GM21423 (cell line): ENCODE results near the gene ZCCHC7.
"Not testable (repeated sequence)": the region's sequence is repeated elsewhere in the genome, so short reads cannot be mapped to it uniquely, and the experiment has no call there.

ENCODE experiments used
- ATAC-seq: cut with Tn5 transposase; IDR thresholded peaks from one replicate; pipeline ENCODE4 v1.9.1; 2021; ENCODE audit warnings: mild to moderate bottlenecking, moderate library complexity; ENCODE audit not compliant: unreplicated experiment

ZCCHC7 gene

DNA sequence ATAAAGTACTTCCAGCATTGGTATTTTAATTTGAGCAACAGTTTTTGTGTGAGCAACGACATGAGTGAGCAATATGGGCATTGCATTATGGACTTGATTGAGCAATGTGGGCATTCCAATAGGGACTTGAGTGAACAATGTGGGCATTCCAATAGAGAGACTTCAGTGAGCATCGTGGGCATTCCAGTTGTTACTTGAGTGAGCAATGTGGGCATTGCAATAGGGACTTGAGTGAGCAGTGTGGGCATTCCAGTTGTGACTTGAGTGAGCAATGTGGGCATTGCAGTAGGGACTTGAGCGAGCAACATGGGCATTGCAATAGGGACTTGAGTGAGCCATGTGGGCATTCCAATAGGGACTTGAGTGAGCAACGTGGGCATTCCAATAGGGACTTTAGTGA, 52.2 kb downstream of the ZCCHC7 start:
- no peak for ATAC-seq

DNA sequence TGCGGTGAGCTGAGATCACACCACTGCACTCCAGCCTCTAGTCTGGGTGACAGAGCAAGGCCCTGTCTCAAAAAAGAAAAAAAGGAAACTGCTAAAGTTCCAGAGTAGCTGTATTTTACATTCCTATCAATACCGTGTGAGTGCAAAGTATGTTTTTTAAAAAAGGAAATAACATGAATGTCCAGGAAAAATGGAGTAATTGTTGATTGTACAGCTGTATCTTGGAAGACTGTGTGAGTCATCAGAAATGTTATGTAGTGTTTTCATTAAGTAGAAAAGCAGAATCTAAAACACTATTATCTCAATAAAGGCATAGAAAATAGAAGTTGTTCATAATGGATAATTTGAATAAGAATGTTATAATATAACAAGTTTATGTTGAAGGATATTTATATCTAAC, 53.9 kb downstream of the ZCCHC7 start:
- no peak for ATAC-seq

GRCh38 chr9:37178742-37179141, 58.4 kb downstream of the ZCCHC7 start:
- ATAC-seq = no peak

DNA sequence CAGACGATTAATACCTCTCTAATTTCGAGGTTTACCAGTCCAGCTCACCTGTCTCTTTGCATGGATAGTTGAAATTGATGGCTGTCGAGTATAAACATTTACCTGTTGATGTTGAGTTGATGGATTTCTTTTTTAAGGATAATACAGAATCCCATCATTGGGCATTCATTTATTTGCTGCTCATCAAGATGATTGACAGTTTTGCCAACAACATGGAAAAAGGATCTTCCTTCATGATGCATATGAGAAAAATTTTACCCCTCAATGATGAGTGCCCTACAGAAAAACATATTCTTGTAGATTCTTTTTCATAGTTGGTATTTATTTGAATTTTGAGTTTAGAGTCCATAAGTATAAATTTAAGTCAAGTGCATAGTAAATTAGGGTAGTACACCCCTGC, 59.2 kb downstream of the ZCCHC7 start:
- no peak for ATAC-seq

DNA sequence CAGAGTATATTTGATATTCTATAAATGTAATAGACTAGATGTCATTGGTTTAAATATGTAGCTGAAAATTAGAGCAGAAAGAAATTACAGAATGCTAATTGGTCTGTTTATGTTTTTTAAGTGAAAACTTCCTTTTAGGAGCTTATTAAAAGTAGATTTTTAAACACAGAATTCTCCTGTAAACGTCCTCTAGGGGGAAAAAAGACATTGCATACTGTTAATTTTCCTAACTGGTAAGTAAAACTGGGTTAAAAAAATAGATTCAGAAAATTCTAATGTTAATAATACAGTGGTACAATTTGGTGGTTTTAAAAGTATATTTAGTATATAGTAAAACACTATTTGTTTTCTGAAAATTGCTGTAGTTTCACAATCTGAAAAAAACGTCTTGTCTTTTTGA, 59.8 kb downstream of the ZCCHC7 start:
- ATAC-seq = no peak

- ATAC-seq = no peak
These were observed 62.3 kb downstream of the ZCCHC7 start for GRCh38 chr9:37182718-37183117.

GRCh38 chr9:37184905-37185867, 64.8 kb downstream of the ZCCHC7 start:
- no peak for ATAC-seq

- peak; percentile 40 for ATAC-seq
These were observed 66.9 kb downstream of the ZCCHC7 start for GRCh38 chr9:37187292-37187691.

- ATAC-seq = peak; percentile 73
These were observed 67.5 kb downstream of the ZCCHC7 start for GRCh38 chr9:37187713-37188439.

DNA sequence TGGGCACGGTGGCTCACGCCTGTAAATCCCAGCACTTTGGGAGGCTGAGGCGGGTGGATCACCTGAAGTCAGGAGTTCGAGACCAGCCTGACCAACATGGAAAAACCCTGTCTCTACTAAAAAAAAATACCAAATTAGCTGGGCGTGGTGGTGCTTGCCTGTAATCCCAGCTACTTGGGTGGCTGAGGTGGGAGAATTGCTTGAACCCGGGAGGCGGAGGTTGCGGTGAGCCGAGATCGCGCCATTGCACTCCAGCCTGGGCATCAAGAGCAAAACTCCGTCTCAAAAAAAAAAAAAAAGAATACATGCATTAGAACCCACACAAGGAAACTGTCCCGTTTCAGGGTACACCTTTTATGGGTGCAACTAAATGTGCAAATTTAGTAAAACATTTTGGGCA, 70.4 kb downstream of the ZCCHC7 start:
- not testable (repeated sequence) for ATAC-seq

DNA sequence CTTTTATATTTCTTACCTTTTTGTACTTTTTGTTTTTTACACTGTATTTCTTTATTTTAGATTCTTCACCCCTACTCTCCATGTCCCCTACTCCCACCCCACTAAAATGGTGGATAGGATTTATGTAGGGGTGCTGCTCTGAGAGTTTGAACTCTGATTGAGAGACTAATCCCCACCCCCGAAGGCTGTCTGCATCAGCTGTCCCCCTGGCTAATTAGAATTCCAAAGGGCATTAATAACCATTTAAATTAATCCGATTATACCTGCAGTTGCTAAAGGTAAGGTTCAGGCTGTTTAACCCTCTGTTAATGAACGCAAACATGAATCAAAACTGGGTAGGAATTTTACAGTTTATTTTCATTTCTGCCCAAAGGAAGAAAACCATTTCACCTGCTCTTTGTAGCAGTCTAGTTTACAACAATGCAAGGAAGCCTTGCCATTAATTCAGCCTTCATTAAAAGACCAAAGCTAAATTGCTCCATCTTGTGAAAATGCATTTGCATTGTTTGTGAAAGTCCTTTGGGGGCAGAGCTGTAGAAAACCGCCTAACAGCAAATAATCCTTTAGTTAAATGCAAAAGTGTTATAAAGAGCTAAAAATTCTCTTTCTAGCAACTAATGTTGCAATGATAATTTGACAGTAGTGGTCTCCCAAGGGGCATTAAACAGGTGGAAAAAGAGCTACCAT, 71.2 kb downstream of the ZCCHC7 start:
- no peak for ATAC-seq

DNA sequence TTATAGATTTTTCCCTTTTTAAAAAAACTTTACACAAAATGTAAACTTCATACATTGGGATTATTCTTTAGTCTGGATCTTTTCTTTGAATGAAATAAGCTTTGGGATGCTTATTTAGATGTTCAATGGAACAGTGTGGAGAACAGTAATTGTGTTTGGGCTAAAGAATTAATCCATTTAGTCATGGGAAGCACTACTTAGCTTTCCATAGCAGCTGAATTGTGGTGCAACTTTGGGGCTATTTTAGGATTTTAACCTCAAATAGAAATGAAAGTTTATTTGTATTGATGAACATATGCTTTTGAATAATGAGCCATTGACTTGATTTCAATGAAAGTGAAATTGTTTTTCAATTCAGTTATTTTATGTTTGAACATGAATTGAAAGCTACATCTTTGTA, 72.4 kb downstream of the ZCCHC7 start:
- no peak for ATAC-seq

- peak; percentile 62 for ATAC-seq
These were observed 77.0 kb downstream of the ZCCHC7 start for GRCh38 chr9:37197158-37198038.

DNA sequence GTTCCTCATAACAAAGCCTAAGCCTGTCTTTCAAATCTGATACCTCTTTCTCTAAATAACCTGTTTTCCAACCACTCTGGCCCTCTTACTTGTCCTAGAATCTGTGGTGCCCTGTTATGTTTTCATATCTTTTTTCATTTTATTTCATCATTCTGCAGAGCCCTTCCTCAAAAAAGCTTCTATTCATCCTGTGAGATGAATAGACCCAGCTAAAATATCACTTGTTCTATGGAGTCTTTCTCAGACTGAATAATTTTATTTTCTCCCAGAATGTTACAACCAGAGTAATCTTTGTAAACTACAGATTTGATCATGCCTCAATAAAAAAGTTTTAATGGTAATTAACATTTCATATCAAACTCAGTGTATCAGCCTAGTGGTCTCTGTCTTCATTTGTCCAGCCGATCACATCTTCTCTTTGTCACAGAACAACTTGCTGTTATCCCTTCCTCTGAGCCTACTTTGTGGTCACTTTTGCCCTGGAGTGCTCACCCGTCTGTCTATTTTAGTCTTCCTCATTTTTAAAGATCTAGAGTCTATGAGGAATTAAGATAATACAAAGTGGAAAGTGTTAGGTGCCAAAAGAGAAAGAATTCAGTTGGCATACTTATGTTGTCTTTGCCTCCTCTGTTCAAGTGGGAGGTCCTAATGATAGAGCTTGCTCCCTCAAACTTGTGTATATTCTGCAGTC, 77.8 kb downstream of the ZCCHC7 start:
- no peak for ATAC-seq

DNA sequence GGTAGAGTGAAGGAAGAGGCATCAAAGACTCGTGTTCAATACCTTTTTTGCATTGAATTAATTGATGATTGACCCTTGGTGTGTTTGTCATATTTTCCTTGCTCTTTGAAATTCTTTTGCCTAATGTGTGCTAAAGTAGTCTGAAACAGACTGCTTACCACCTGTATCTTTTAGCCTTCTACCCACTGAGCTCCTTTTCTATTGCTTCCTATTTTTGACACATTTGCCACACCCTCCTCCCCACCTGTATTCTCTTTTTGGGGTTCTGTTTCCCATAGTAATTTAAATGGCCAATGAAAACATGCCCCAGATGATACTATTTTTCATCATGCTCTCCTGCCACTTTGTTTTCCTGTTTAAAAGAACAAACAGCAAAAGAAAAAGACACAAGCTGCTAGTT, 78.5 kb downstream of the ZCCHC7 start:
- no peak for ATAC-seq

DNA sequence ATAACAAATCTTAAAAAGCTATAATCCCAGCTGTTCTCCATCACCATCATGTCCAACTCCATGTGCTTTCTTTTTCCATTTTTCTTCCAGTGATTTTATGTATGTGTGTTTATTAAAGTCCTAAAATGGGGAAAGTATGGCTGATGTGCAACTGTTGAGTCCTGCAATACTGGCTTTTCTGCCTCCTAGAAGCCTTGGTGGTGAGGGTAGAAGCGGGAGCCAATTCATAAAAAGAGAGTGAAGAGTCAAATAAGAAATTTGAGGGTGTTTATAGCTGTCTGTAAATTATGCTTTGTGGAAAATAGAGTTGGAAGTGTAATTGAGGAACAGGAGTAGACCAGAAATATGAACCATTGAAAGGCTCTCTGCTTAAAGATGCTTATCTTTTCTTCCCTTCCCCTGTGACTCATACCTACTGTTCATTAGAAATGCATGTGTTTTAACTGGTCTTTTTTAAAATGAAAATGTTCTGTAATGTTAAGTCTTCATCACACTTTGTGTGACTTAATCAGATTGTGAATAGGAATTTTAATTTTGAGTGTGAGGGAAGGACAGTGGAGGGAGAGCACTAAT, 80.1 kb downstream of the ZCCHC7 start:
- no peak for ATAC-seq

- no peak for ATAC-seq
These were observed 81.2 kb downstream of the ZCCHC7 start for GRCh38 chr9:37201581-37201980.

DNA sequence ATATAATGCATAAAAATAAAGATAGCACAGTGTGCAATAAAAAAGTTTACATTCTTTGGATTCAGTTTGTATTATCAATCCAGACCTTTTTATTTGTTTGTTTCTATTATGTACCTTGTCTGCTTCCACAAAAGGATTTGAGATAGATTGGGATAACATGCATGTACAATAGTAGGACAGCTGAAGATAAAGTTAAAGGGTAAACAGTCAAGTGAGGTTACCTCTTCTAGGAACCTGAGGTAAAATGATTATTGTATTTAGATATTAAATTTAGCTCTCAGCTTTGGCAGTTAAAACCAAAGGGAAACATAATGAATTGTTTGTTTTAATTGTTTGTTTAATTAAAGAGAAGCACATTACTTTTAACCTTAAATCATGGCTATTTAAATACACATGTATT, 81.7 kb downstream of the ZCCHC7 start:
- no peak for ATAC-seq

- ATAC-seq = not testable (repeated sequence)
These were observed 83.1 kb downstream of the ZCCHC7 start for GRCh38 chr9:37203456-37203855.
